K562 (cell line): ENCODE results near the gene TRIP6. TPM values are rescaled to one million over a fixed set of nuclear protein-coding genes. Genes with fewer than 3 reads are reported as not detected.

Experiments
- CBX1 ChIP-seq: sonication (generic); IDR thresholded peaks from 2 replicates; pipeline ENCODE4 v1.6.1; 2016; ENCODE audit warnings: antibody characterized with exemption, low read depth, mild to moderate bottlenecking
- CHD7 ChIP-seq: fragments of 200-600 bp; sonication (generic); IDR thresholded peaks from one replicate; pipeline ENCODE4 v1.6.1; 2012; ENCODE audit warnings: mild to moderate bottlenecking, low read depth, low read length, inconsistent platforms
- E4F1 ChIP-seq: fragments of 250-450 bp; sonication (Bioruptor Pico); IDR thresholded peaks from 2 replicates; pipeline ENCODE4 v1.5.0; 2021; ENCODE audit warnings: mild to moderate bottlenecking, borderline replicate concordance
- HIVEP1 ChIP-seq: fragments of 250-450 bp; sonication (Bioruptor Pico); IDR thresholded peaks from 2 replicates; pipeline ENCODE4 v1.4.0; 2020; ENCODE audit warnings: mild to moderate bottlenecking
- KHSRP ChIP-seq: fragments of 450-650 bp; IDR thresholded peaks from 2 replicates; pipeline ENCODE4 v1.6.1; 2017
- NFYB ChIP-seq: IDR thresholded peaks from 2 replicates; pipeline ENCODE4 v1.6.1; 2011; ENCODE audit warnings: mild to moderate bottlenecking, moderate library complexity; ENCODE audit not compliant: insufficient read length; ENCODE audit errors: extremely low read depth
- OTX1 ChIP-seq: fragments of 450-650 bp; formaldehyde crosslinking; IDR thresholded peaks from 2 replicates; pipeline ENCODE4 v1.4.0; 2022; ENCODE audit warnings: mild to moderate bottlenecking
- PHB2 ChIP-seq: fragments of 450-650 bp; IDR thresholded peaks from 2 replicates; pipeline ENCODE4 v1.6.1; 2017; ENCODE audit warnings: low read depth
- SAFB ChIP-seq: fragments of 200-400 bp; formaldehyde crosslinking; IDR thresholded peaks from 2 replicates; pipeline ENCODE4 v1.6.1; 2017; ENCODE audit warnings: low read depth, low read length, borderline replicate concordance
- SMARCA5 ChIP-seq: fragments of 450-650 bp; IDR thresholded peaks from 2 replicates; pipeline ENCODE4 v1.6.1; 2016
- STAT5A ChIP-seq: IDR thresholded peaks from 2 replicates; pipeline ENCODE4 v1.6.1; 2012; ENCODE audit warnings: low read length, inconsistent platforms, borderline replicate concordance
- ZNF232 ChIP-seq: sonication (generic); formaldehyde crosslinking; IDR thresholded peaks from 2 replicates; pipeline ENCODE4 v1.8.0; 2022; ENCODE audit warnings: mild to moderate bottlenecking, missing genetic modification reagents
- polyA plus RNA-seq, 8 experiments: library from polyadenylated mRNA; depleted of rRNA in 4 of 8; stranded (reverse) in 5 of 8; unstranded in 3 of 8; fragments of >200 nt; fragmentation: Nextera tagmentation in 2 of 8; fragmentation: Illumina TruSeq in 1 of 8; extraction: Ambion mirVana in 2 of 8; extraction: Trizol in 1 of 8; gene quantifications; 2 replicates each; pipeline versions ENCODE4 v1.2.1 to v1.2.3, GENCODE V29; 2011 to 2014; ENCODE audit warnings: inconsistent platforms in 1 of 8, missing spikeins in 1 of 8
- total RNA-seq, 7 experiments: library from RNA; depleted of rRNA in 6 of 7; stranded (reverse); fragments of >200 nt in 6 of 7; fragmentation: Illumina TruSeq in 2 of 7; extraction: Trizol in 2 of 7; gene quantifications; 2 replicates each; pipeline versions ENCODE4 v1.2.1 to v1.2.3, GENCODE V29; 2011 to 2021; ENCODE audit warnings: low replicate concordance in 1 of 7
- TF ChIP-seq, protein P1 (sequence below): fragments of 450-650 bp; IDR thresholded peaks from 2 replicates; pipeline ENCODE4 v1.6.1; 2014; ENCODE audit warnings: low read depth, mild to moderate bottlenecking, moderate library complexity, borderline replicate concordance

TRIP6 gene
- total and polyA plus RNA-seq, 9 of the 15 experiments (the other 6 are each of a cell fraction or from before 2014, with no cell fraction given) = 5.9 to 141 (median 54.0) TPM

DNA sequence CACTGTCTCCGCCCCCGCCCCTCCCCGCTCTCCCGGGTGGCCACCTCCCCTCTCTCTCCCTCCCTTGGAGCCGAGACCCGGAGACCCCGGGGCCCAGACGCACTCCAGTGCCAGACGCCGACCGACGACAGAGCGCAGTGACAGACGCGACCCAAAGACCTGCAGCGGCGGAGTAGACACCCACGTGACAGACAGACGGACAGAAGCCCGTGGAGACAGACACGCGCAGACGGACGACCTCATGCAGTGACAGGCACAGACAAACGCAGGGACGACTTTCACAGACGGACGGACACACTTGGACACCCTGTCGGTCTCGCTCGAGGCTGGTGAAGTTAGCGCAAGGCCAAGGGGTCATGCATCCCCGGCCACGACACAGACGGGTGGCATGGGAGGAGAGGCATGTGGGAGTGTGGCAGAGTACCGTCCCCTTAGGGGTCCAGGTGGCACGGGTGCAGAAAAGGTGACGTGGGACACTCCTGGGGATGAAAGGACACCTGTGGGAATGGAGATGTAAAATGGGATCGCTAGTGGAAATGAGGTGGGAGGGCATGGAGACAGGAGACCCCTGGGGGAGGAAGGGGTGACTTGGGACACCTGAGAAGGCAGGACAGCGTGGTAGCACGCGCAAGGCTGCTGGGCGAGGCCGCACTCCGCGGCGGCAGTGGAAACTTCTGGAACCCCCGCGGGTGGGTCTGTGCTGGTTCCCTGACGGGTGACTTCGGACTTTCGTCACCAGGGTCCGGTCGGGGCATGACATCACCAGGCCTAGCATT is 29.0 kb downstream of the TRIP6 start (continued):
- TF ChIP-seq CHD7 = no peak
- no peak for TF ChIP-seq PHB2
- TF ChIP-seq NFYB = peak; percentile 6
- TF ChIP-seq SMARCA5 = peak; percentile 87
- no peak for TF ChIP-seq OTX1 (CRISPR knock-in tag)
- TF ChIP-seq HIVEP1 (CRISPR knock-in tag) = no peak
- peak; percentile 52; the same call in 1 of the 2 replicates for TF ChIP-seq ZNF232 (CRISPR knock-in tag)
- no peak for TF ChIP-seq E4F1
- TF ChIP-seq, protein P1, sequence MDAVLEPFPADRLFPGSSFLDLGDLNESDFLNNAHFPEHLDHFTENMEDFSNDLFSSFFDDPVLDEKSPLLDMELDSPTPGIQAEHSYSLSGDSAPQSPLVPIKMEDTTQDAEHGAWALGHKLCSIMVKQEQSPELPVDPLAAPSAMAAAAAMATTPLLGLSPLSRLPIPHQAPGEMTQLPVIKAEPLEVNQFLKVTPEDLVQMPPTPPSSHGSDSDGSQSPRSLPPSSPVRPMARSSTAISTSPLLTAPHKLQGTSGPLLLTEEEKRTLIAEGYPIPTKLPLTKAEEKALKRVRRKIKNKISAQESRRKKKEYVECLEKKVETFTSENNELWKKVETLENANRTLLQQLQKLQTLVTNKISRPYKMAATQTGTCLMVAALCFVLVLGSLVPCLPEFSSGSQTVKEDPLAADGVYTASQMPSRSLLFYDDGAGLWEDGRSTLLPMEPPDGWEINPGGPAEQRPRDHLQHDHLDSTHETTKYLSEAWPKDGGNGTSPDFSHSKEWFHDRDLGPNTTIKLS = peak; percentile 25; the same call in 1 of the 2 replicates
- TF ChIP-seq SAFB = peak; percentile 87
- no peak for TF ChIP-seq CBX1
- no peak for TF ChIP-seq STAT5A
- no peak for TF ChIP-seq KHSRP
